Measurements from ENCODE around the gene JPH3. TPM values are rescaled to one million over a fixed set of nuclear protein-coding genes. Genes with fewer than 3 reads are reported as not detected.

Gene JPH3
- total RNA-seq, 1 donor from 2014 or later, result 0.29 TPM

DNA sequence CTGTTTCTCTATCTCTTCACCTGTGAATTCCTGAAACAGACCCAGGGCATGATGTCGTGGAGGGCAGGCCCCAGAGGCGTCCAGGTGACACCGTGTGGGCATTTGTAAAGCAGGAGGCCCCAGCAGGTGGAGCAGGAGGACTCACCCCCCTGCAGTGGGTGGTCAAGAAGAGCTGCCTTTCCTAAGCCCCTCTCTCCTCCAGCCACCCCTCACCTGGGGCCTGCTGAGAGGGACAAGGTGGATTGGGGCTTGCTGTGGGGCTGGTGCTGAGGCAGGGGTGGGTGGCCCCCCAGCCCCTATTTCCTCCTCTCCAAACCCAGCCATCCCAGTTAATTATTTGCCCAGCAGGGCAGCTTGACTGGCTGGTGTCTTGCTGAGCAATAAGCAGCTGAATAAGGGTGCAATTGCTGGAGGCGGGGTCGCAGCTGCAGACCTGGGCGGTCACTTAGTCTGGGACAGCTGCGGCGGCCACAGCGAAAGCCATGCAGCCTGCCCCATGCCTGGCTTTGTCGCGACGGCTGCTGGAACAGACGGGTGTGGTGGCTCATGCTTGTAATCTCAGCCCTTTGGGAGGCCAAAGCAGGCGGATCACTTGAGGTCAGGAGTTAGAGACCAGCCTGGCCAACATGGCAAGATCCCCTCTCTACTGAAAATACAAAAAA lies 56.4 kb downstream of the JPH3 start:
- ATAC-seq (no peak), DNase-seq (no peak)
- H3K4me1 ChIP-seq, result no peaks in the 10 kb centered on the region
- no peaks in the 10 kb centered on the region for H3K9me3 ChIP-seq
- intact Hi-C loops (cut with DNase I), result no loop called here
- TF ChIP-seq, protein P1, sequence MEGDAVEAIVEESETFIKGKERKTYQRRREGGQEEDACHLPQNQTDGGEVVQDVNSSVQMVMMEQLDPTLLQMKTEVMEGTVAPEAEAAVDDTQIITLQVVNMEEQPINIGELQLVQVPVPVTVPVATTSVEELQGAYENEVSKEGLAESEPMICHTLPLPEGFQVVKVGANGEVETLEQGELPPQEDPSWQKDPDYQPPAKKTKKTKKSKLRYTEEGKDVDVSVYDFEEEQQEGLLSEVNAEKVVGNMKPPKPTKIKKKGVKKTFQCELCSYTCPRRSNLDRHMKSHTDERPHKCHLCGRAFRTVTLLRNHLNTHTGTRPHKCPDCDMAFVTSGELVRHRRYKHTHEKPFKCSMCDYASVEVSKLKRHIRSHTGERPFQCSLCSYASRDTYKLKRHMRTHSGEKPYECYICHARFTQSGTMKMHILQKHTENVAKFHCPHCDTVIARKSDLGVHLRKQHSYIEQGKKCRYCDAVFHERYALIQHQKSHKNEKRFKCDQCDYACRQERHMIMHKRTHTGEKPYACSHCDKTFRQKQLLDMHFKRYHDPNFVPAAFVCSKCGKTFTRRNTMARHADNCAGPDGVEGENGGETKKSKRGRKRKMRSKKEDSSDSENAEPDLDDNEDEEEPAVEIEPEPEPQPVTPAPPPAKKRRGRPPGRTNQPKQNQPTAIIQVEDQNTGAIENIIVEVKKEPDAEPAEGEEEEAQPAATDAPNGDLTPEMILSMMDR (IDR thresholded peaks at IDR 0.05), result no peak
- no peak overlapping the region for H3K27ac ChIP-seq
- no peak overlapping the region for H3K4me3 ChIP-seq
- peaks cover 9% of the 10 kb centered on the region for H3K27me3 ChIP-seq
- no peaks in the 10 kb centered on the region for H3K36me3 ChIP-seq

DNA sequence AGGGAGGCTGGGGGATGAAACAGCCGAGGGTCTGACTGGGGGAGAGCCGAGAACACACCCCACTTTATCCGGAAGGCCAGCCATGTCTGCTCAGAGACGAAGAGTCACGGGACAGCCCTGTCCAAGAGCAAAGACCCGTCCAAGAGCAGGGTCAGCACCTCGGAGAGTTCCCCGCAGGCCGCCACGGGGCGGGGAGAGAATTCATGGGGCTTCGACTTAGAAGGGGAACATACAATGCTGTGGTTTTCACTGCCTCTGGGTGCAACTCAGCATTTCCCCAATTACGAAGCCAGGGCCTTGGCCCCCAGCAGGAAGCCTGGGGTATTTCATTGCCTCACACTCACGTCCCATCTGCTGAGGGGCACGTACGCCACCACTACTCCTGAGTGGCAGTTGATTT lies 59.3 kb downstream of the JPH3 start:
- H3K27me3 ChIP-seq, result peaks cover 9% of the 10 kb centered on the region

DNA sequence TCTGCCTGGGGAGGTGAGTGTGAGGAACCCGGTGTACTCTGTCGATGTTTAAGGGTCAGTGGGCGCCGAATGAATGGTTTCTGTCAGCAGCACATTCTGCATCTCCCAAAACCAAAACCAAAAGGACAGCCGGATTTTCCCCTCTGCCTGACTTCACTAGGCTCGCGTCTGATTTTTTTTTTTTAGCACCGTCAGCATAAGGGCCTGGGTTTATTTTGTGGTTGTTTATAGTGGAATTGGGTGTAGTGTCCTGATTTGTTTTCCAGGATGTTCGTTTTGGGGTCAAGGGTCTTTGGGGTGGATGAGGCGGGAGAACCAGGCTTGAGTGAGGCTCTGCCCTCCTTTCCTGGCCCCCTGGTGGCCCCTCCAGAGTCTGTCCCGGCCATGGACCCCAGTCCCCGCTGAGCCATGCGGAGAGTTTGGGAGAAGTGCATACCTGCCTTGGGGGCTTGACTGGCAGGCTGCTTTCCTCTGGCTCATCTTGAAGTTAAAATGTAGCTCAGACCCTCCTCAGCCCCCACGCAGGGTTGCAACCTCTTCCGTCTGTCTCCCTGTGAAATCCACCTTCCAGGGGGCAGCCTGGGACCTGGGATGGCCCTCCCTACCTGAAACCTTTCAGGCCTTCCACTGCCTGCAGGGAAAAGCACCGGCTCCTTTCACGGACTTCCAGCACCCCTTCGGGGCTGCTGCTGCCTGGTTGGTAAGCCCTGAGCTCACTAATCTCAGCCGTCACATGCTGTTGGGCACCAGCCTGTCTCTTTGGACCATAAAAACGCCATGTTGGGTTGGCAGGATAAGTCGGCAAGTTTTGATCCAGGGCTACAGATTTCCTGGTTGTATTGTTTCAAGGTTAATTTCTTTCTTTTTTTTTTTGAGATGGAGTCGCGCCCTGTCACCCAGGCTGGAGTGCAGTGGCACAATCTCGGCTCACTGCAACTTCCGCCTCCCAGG lies 60.2 kb downstream of the JPH3 start:
- DNase-seq (no peak), ATAC-seq (no peak)

More for the DNA sequence above, 59.3 kb downstream of the JPH3 start:
- Histone ChIP-seq H3K27ac (no peak overlapping the region), H3K4me1 (no peaks in the 10 kb centered on the region), H3K4me3 (no peak overlapping the region), H3K9me3 (no peaks in the 10 kb centered on the region), H3K36me3 (no peaks in the 10 kb centered on the region)
- DNase-seq, result no peak
- TF ChIP-seq, protein P1 (IDR thresholded peaks at IDR 0.05), result no peak
- intact Hi-C loops (cut with DNase I), result no loop called here
- peak; percentile 68 for ATAC-seq

DNA sequence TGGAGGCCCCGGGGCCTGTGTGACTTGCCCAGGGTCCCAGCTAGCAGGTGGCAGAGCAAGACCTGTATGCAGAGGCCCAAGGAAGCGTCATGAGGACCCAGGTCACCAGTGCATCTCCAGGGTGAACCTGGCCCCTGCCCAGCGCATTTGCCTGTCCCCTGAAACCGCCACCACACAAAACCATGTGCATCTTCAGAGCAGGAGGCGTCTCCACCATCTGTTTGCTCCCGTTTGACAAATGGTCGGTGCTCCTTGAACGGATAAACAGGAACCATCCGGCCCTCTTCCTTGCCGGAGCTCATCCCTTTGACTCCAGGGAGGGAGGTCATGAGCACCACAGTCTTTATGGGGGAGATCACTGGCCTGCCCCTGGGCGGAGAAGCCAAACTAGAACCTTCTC lies 62.5 kb downstream of the JPH3 start:
- DNase-seq (no peak), ATAC-seq (no peak)
- Histone ChIP-seq H3K4me3 (no peak overlapping the region), H3K27ac (no peak overlapping the region), H3K9me3 (no peaks in the 10 kb centered on the region), H3K4me1 (no peaks in the 10 kb centered on the region), H3K36me3 (no peaks in the 10 kb centered on the region), H3K27me3 (peaks cover 9% of the 10 kb centered on the region)
- intact Hi-C loops (cut with DNase I), result no loop called here
- TF ChIP-seq, protein P1 (IDR thresholded peaks at IDR 0.05), result no peak

More for the DNA sequence above, 60.2 kb downstream of the JPH3 start:
- Histone ChIP-seq H3K36me3 (no peaks in the 10 kb centered on the region), H3K9me3 (no peaks in the 10 kb centered on the region), H3K4me1 (no peaks in the 10 kb centered on the region), H3K27me3 (peaks cover 9% of the 10 kb centered on the region), H3K27ac (no peak overlapping the region), H3K4me3 (no peak overlapping the region)
- intact Hi-C loops (cut with DNase I), result no loop called here
- TF ChIP-seq, protein P1 (IDR thresholded peaks at IDR 0.05), result no peak

DNA sequence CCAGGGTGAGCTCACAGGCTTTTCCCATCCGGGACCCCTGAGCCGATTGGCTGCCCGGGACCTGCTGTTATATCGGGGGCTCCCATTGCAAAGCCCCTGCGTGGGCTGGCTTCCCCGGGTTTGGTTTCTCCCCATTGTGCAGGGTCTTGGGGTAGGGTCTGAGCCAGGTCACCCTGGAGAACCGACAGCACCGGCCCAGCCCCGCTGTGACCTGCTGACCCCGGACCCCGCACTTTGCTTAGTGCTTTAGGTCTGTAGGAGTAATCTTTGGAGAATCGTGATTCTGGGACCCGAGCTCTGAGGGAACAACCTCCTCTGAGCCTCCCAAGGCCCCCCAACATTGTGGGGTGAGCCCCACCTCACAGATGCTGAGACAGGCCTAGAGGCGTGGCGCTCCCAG lies 62.9 kb downstream of the JPH3 start:
- TF ChIP-seq, protein P1 (IDR thresholded peaks at IDR 0.05), result no peak
- H3K27me3 ChIP-seq, result peaks cover 8% of the 10 kb centered on the region
- no peak for ATAC-seq

More for the DNA sequence above, 62.9 kb downstream of the JPH3 start:
- DNase-seq, result no peak
- no peaks in the 10 kb centered on the region for H3K36me3 ChIP-seq
- no peaks in the 10 kb centered on the region for H3K4me1 ChIP-seq
- H3K4me3 ChIP-seq, result no peak overlapping the region
- H3K9me3 ChIP-seq, result no peaks in the 10 kb centered on the region
- no peak overlapping the region for H3K27ac ChIP-seq
- intact Hi-C loops (cut with DNase I), result no loop called here
